GM23338 (cell line): ENCODE measurements around the gene TIMM23.
"Not testable (repeated sequence)": the region's sequence is repeated elsewhere in the genome, so short reads cannot be mapped to it uniquely, and the experiment has no call there.

Experiments
- CREB1 ChIP-seq: fragments of 250-450 bp; sonication (Bioruptor Pico); IDR thresholded peaks from 2 replicates; pipeline ENCODE4 v1.5.0; 2020; ENCODE audit warnings: low read depth, mild to moderate bottlenecking, moderate library complexity
- CTCF ChIP-seq, 2 experiments: fragments of 200-600 bp in 1 of 2; sonication (generic) in 1 of 2; conservative IDR thresholded peaks; 2 replicates each; pipeline versions ENCODE4 v1.5.1 to v1.6.1; 2016 to 2017; ENCODE audit warnings: antibody characterized with exemption in 2 of 2, low read depth in 2 of 2, mild to moderate bottlenecking in 2 of 2, moderate library complexity in 1 of 2
- ETS1 ChIP-seq: IDR thresholded peaks from 2 replicates; pipeline ENCODE4 v1.6.1; 2016; ENCODE audit warnings: antibody characterized with exemption
- EZH2 ChIP-seq: fragments of 200-600 bp; sonication (generic); IDR thresholded peaks from one replicate; pipeline ENCODE4 v1.8.0; 2017; ENCODE audit warnings: antibody characterized with exemption, mild to moderate bottlenecking, low read depth; ENCODE audit not compliant: unreplicated experiment
- EZH2phosphoT487 ChIP-seq: fragments of 200-600 bp; sonication (generic); IDR thresholded peaks from one replicate; pipeline ENCODE4 v1.8.1; 2018; ENCODE audit warnings: antibody characterized with exemption; ENCODE audit not compliant: unreplicated experiment
- POLR2AphosphoS5 ChIP-seq: IDR thresholded peaks from 2 replicates; pipeline ENCODE4 v1.6.1; 2016; ENCODE audit warnings: antibody characterized with exemption, low read depth
- REST ChIP-seq: IDR thresholded peaks from one replicate; pipeline ENCODE4 v1.6.1; 2018; ENCODE audit warnings: antibody characterized with exemption; ENCODE audit not compliant: unreplicated experiment

- not testable (repeated sequence) for TF ChIP-seq CTCF (conservative IDR thresholded peaks at IDR 0.05; ENCODE audit: low read depth in 2 of 2); EZH2phosphoT487; POLR2AphosphoS5; EZH2; CREB1 (CRISPR knock-in tag); REST; ETS1
Observed at GRCh38 chr10:45945476-45945875, 26.8 kb upstream of the TIMM23 start.
